ENCODE data around the gene COL21A1.

The COL21A1 gene

GRCh38 chr6:56101141-56101553 lies 146.2 kb downstream of the COL21A1 start:
- DNase-seq: no peak

DNA sequence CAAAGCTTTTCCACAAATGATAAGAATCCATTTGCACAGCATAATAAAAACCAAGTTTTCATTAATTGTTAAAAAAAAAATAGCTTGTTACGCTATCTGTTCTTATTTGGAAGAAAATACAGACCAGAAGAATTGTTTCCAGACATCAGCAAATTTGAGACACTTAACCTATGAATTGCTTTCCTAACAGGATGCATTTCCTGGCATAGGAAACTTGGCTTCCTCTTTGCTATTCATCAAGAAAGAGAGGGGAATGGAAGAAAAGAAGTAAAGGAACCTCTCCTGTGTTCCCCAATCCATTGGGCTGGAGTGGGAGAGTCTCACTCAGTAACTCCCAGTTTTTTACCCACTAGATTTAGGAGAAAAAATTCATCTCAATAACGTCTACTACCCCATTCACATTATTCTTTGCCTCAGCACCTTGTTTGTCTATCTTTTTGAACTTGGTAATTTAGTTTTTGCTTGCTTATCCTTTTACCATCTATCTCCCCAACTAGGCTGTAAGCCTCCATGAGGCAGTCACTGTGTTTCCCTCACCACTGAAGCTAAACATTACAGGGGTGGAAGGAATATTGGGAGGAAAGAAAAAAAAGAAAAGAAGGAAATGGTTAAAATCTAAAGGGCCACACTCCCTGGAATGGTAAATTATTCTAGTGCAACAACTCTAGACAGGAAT lies 150.3 kb downstream of the COL21A1 start:
- no peak for DNase-seq

GRCh38 chr6:56096541-56096940 lies 150.8 kb downstream of the COL21A1 start:
- no peak for DNase-seq

DNA sequence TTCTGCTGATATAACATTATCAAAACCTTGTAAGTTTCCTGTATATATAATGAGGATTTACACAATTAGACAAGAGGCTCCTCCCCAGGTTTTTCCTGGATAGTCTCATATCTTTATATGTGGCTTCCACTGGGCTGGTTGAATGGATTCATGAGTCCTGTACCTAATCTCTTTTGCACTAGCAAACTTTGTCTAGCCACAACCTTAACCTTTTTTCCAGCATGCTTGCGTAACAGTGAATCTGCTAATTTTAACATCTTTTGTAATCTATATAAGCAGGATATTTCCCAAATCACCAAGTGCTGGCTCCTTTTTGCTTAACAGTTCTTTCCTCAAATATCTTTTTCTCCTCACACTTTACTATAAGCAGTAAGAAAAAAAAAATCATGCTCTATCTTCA lies 153.6 kb downstream of the COL21A1 start:
- no peak for DNase-seq

- DNase-seq: no peak
Measured at GRCh38 chr6:56091159-56091869, 156.1 kb downstream of the COL21A1 start.

- no peak for DNase-seq
Measured at GRCh38 chr6:56088641-56089040, 158.7 kb downstream of the COL21A1 start.

GRCh38 chr6:56087421-56087820 lies 160.0 kb downstream of the COL21A1 start:
- no peak for DNase-seq

DNA sequence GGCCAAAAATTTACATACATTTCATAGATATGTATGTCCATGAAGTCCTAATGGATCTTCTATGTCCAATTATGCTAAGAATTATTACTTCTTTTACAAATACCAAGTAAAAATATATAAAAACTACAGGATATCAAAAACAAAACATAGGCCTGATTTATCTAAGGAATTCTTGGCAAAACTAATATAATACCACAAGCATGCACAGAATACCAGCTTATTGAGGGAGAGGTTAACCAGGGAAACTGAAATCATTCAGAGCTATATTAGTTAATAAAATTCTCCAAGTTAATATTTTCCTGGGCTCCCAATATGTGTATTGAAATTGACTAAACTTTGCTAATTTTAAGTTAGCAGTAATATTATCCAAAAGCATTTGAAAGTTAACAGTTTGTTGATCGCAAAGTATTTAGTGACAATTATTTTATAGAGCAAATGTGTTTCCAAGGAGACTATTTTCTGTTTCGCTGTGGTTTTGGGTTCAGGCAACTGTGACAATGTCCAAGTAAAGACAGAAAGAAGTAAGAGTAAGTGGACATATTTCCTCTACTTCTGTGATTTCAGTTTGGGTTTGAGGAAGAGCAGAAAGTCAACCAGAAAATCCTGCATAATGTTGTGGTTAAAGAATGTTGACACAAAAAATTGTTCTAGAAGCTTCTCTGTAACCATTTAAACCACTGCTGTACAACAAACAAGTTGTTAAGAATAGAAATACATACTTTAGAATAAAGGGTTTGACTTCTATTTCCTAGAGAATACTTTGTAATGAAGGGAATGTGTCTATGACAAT lies 167.4 kb downstream of the COL21A1 start:
- no peak for DNase-seq

DNA sequence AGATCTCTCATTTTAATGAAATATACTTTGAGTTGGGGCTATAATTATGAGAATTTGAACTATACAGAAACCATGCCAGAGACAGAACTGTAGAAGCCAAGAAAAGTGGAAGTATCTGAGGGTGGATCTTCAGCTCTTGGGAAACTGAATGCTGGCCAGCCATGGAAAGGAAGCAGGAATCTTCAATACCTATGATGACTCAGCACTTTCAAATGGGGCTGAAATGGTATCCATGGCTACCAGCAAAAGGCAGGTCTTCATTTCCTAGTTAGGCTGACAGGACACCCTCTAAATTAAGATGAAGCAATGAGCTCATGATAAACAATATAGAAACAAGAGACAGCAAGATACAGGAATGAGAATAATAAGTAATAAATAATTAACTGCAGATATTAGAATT lies 171.3 kb downstream of the COL21A1 start:
- DNase-seq: no peak

- no peak for DNase-seq
Measured at GRCh38 chr6:56073761-56074160, 173.6 kb downstream of the COL21A1 start.

DNA sequence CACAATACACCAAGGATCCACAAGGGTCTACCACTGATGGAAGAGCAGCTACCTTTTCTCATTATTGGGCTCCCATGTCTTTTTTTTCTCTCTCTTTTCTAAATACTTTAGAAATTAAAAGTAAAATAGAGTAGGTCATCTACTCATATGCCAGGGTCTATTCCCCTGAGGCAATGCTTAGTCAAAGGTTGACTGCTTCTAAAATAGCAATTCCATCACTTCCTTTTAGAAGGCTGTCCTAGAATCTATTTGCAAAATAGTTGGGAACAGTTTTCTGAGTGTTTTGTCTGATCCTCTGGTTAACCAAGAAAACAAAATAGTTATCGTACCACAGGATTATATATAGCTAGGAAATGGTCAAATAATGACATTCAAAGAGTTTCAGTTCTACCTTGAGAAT lies 174.1 kb downstream of the COL21A1 start:
- no peak for DNase-seq

GRCh38 chr6:56072856-56073255 lies 174.5 kb downstream of the COL21A1 start:
- no peak for DNase-seq

DNA sequence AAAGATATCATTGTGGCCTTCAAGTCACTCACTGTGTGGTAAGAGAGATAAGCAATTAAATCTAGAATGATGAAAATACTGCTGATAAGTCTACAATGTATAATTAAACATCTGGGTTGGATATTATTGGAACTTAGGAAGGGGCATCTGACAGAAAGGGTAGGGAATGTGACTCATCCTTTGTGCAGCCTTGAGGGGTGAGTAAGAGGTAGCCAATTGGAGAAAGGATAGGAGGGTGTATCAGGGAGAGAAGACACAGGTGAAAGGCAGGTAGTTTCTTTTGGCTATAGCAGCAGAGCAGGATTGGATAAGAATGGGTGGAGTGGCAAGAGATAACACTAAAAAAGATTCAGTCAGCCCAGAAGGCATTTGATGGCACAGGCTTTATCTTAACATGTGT lies 182.0 kb downstream of the COL21A1 start:
- DNase-seq: no peak

GRCh38 chr6:56062836-56063235 lies 184.5 kb downstream of the COL21A1 start:
- DNase-seq: no peak

- DNase-seq: no peak
Measured at GRCh38 chr6:56058636-56059035, 188.7 kb downstream of the COL21A1 start.

DNA sequence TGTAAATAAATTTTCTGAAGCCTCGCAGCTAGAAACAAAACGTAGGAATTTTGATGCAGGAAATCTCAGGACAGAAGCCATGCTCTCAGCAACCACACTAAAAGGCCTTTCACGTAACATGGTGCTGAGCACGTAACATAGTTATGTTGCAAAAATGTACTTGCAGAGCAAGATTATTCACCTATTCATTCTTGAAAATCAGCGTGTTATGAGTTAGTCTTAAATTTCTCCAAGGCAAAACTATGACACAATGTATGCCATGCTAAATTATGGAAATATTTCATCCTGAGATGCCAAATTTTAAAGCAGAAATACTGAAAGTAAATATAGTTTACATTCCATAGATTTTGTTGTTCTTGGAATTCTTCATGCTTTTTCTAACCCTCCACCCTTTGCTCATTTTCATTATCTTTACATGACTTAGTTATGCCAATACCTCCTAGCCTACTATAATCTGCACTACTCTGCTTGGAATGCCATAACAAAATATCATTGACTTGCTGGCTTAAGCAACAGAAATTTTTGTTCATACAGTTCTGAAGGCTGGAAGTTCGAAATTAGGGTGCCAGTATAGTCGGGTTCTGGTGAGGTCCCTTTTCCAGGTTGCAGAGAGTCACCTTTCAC lies 192.2 kb downstream of the COL21A1 start:
- DNase-seq: no peak

DNA sequence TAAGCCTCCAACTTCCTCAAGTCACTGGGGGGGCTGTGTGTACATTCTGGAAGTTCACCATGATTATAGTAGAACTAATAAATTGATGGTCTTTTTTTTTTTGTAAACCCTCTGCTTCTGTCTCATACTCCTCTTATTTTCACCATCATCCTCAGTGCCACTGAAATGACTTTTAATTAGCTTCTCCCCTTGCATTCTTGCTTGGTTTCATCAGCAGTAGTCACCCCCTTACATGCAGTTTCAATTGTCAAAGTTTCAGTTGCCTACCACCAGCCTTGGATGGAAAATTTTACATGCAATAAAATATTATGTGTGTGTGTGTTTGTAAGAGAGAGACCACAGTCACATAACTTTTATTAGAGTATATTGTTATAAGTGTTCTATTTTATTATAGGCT lies 196.2 kb downstream of the COL21A1 start:
- DNase-seq: no peak

DNA sequence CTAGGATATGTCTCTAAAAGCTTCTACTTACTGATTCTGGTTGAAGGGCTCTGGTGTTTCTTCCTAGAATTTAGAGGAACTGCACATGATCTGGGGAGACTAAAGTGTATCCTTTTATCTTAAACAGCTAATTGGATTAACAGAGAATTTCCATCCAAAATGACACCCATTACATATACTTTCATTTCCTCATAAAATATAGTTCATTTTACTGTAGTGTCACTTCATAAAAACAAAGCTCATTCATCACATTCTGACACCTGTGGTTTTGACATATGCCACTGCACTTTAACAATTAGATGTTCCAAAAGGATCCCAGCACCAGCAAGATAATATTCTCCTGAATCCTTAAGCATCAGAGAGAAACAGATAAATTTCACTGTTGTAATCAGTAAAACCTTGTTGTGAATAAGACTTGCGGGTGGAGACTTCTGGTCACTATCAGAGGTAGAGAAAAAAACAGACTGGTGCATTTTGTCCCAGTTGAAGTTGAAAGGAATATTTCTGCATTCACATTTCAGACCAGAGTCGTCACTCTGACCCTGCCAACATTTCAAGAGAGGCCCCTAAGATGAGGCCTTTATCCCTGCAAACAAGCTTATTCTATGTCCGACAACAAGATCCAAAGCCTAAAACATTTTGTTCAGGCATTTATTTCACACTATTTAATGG lies 196.7 kb downstream of the COL21A1 start:
- DNase-seq: no peak

DNA sequence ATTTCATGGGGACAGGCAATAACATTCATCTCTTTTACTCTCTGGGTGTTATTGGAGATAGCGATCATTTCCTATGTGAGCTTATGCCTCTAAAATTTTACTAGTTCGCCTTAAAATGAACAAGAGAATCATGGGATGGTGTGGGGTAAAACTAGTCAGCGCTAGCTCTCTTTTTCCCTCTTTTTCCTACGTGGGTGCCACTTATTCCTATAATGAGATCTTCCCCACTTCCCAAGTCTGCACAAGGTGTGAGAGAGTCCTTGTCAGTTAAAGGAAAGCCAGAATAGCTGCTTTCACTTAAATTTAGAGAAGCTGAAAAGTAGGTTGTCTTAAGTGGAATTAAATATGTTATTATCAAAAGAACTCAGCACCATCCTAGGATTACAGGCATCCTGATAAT lies 198.8 kb downstream of the COL21A1 start:
- DNase-seq: no peak

DNA sequence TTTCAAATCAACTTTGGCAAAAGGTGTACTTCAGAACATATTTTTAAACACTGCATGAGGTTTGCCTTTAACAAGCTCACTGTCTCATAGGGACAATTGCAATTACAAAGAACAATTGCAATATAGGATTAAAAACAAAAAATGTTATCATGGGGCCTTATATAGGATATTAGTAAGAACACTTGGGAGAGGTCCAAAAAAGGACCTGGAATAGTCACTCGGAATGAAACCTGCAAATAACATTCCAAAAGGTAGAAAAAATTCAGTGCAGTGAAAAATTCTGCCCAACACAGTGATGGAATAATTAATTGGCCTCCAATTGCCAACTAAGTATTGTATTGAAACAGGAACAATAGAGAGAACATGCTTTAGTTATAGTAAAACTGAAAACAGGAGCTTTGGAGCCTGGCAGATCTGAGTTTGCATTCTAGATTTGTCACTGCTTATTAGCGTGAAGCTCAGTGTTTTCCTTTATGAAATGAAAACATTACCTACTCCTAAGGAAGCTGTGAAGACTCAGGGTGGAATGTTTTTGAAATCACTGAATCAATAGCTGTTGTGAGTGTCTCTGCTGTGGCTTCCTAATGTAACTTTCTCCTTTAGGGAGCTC lies 199.3 kb downstream of the COL21A1 start:
- no peak for DNase-seq

- no peak for DNase-seq
Measured at GRCh38 chr6:56046576-56046975, 200.8 kb downstream of the COL21A1 start.

- no peak for DNase-seq
Measured at GRCh38 chr6:56043761-56044160, 203.6 kb downstream of the COL21A1 start.

Measured in NCI-H2227 treated with DMSO at 0.1 percent for 48 hours (cell line).